Left lung (tissue), 10 donors: ENCODE data around the gene ADAM19. TPM values are rescaled to one million over a fixed set of nuclear protein-coding genes. Genes with fewer than 3 reads are reported as not detected.

Experiments used
- ATAC-seq: fragments of 200-7000 bp; cut with Tn5 transposase; one replicate; pipeline ENCODE4 v1.9.1; 2020; ENCODE audit warnings: moderate library complexity
- DNase-seq, 4 donors: peaks; one replicate each; pipeline ENCODE4 v3.0.0-alpha.2; 2013 to 2020
- H3K27ac ChIP-seq, 2 donors: fragments of 200-600 bp; sonication (generic) in 1 of 2; one replicate each; pipeline versions ENCODE4 v1.5.0 to v1.8.0; 2020 to 2021
- H3K27me3 ChIP-seq, 2 donors: fragments of 200-600 bp; sonication (generic) in 1 of 2; one replicate each; pipeline versions ENCODE4 v1.5.0 to v1.8.0; 2020 to 2021
- H3K36me3 ChIP-seq, 2 donors: fragments of 200-600 bp; sonication (generic) in 1 of 2; one replicate each; pipeline versions ENCODE4 v1.5.0 to v1.8.0; 2020 to 2021
- H3K4me1 ChIP-seq, 2 donors: fragments of 200-600 bp; one replicate each; pipeline ENCODE4 v1.8.0; 2021
- H3K4me3 ChIP-seq, 2 donors: fragments of 200-600 bp; sonication (generic) in 1 of 2; one replicate each; pipeline versions ENCODE4 v1.5.0 to v1.8.0; 2020 to 2021; ENCODE audit warnings: mild to moderate bottlenecking in 1 of 2
- H3K9me3 ChIP-seq, 2 donors: fragments of 200-600 bp; sonication (generic) in 1 of 2; one replicate each; pipeline versions ENCODE4 v1.5.0 to v1.8.0; 2020 to 2021
- CTCF ChIP-seq, 2 donors: fragments of 200-600 bp; sonication (generic) in 1 of 2; IDR thresholded peaks; one replicate each; pipeline versions ENCODE4 v1.5.0 to v1.8.0; 2021; ENCODE audit warnings: antibody characterized with exemption in 2 of 2
- intact Hi-C, 2 donors: fragments of 100-400 bp; cut with DNase I; formaldehyde crosslinking; loops; one replicate each; pipeline versions ENCODE4 v1.11.2 to v1.14.2; 2022
- polyA plus RNA-seq, 6 donors: library from polyadenylated mRNA; unstranded; fragments of 120-200 nt; gene quantifications; one replicate each; pipeline ENCODE4 v1.2.1, GENCODE V29; 2013; ENCODE audit not compliant: insufficient read length in 6 of 6
- total RNA-seq, 2 donors: library from RNA; stranded (reverse); fragmentation: NEBNext Ultra II Directional; extraction: Animal tissue kit (Norgen Biotek cat#: 25700); gene quantifications; one replicate each; pipeline ENCODE4 v1.2.1, GENCODE V29; 2021
- donor health status: DM: no; HTN: yes; CAD: no.
- donor health status: DM: no; HTN: no; CAD: no.

The ADAM19 gene
- total and polyA plus RNA-seq, 8 donors, result 14.9 to 21.5 (median 19.2) TPM

DNA sequence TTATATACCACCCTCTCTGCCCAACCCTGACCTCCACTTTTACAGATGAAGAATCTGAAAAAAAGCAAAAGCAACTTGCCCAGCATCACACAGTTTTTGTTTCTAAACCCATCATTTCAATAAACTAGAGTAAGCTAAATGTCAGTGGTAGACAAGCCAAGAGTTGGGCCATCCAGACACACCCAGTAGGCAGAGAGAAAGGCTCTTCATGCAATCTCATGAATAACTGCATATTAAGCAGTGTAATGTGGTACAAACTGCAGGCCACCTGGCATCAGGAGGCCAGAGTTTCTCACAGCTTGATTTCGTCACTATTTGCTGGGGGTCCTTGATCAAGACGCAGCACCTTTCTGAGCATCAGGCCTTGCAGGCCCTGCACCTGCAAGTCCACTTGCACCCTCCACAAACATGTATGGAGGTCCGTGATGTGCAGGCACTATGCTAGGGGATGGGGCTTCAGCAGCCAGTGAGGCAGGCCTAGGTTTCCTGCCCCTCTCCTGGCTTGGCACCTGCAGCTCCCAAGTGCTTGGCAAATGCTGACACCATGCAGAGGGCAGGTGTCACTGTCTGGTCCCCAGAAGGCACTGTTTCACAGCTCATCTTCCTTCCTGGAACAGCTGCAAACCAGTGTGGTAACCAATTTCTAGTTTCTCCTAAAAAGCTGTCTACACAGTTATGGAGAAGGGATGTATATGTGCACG is 29.8 kb downstream of the ADAM19 start:
- peak overlapping the region in 1 of 2 donors; percentile 59 for H3K27ac ChIP-seq
- no peaks in the 10 kb centered on the region for H3K9me3 ChIP-seq
- no peak for DNase-seq
- intact Hi-C loops, result no loop called here
- ATAC-seq, result no peak
- TF ChIP-seq CTCF (IDR thresholded peaks at IDR 0.05), result no peak
- no peak overlapping the region for H3K4me3 ChIP-seq
- no peaks in the 10 kb centered on the region for H3K27me3 ChIP-seq
- H3K36me3 ChIP-seq, result no peaks in the 10 kb centered on the region
- H3K4me1 ChIP-seq, result peaks cover 26 to 93% of the 10 kb centered on the region in 2 donors

DNA sequence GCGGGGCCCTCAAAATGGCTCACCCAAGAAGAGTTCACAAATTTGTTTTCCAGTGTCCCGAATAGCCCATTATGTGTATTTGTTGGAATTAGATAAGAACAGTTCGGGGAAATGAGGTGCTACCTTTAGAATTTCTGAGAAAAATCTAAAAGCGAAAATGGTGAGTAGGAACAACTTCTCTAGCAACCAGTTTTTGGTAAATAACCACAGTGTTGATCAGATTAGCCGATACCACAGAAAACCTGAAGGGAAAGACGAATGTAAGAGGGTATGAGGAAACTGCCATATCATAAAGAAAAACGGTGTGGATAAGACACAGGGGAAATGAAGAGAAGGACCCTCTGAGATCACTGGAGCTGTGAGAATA is 31.0 kb downstream of the ADAM19 start:
- DNase-seq (no peak), ATAC-seq (no peak)
- Histone ChIP-seq H3K27ac (peak overlapping the region; percentile 46 to 59), H3K4me3 (no peak overlapping the region), H3K9me3 (no peaks in the 10 kb centered on the region), H3K4me1 (peaks cover 32 to 95% of the 10 kb centered on the region in 2 donors), H3K36me3 (no peaks in the 10 kb centered on the region), H3K27me3 (no peaks in the 10 kb centered on the region)
- intact Hi-C loops, result no loop called here
- no peak for TF ChIP-seq CTCF (IDR thresholded peaks at IDR 0.05)

- Histone ChIP-seq H3K36me3 (no peaks in the 10 kb centered on the region), H3K27me3 (no peaks in the 10 kb centered on the region), H3K4me3 (no peak overlapping the region), H3K27ac (peak overlapping the region; percentile 46 to 59), H3K4me1 (peaks cover 32 to 91% of the 10 kb centered on the region in 2 donors), H3K9me3 (no peaks in the 10 kb centered on the region)
- TF ChIP-seq CTCF (IDR thresholded peaks at IDR 0.05), result no peak
- ATAC-seq (no peak), DNase-seq (no peak)
- intact Hi-C loops, result no loop called here
Measured at GRCh38 chr5:157543825-157544622, 31.6 kb downstream of the ADAM19 start.

DNA sequence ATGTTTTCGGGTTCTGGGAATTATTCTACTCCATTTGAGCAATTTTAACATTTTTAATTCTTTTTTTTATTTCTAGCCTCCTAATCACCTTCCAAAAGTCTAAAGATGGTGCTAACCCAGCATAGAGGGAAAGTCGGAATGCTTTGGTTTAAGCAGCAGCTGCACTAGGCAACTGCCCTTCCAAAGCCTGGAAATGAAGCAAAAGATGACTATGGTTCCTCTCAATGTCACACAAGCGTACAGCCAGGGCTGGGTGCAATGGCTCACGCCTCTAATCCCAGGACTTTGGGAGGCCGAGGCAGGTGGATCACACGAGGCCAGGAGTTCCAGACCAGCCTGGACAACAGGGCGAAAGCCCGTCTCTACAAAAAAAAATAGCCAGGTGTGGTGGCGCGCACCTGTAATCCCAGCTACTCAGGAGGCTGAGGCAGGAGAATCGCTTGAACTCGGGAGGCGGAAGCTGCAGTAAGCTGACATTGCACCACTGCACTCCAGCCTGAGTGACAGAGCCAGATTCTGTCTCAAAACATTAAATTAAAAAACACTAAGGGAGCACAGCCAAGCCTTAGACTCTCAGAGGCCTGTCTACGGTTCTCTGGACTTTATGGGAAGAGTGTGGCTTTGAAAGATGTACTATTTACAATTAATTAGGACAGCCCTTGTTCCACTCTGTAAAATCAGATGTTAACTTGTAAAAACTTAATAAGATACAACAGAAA is 33.1 kb downstream of the ADAM19 start:
- TF ChIP-seq CTCF (IDR thresholded peaks at IDR 0.05), result no peak
- no peaks in the 10 kb centered on the region for H3K9me3 ChIP-seq
- intact Hi-C loops, result no loop called here
- peak overlapping the region in 1 of 2 donors; percentile 81 for H3K27ac ChIP-seq
- ATAC-seq (no peak), DNase-seq (no peak)
- no peaks in the 10 kb centered on the region for H3K36me3 ChIP-seq
- no peaks in the 10 kb centered on the region for H3K27me3 ChIP-seq
- no peak overlapping the region for H3K4me3 ChIP-seq
- H3K4me1 ChIP-seq, result peaks cover 26 to 75% of the 10 kb centered on the region in 2 donors
